Stimulated activated CD8-positive, alpha-beta memory T cell treated with anti-CD3 and anti-CD28 coated beads, Interleukin-7, amount 100 ng/mL, for 24 hours (primary cell): ENCODE results near the gene CASTOR1.
"Not testable (repeated sequence)": the region's sequence is repeated elsewhere in the genome, so short reads cannot be mapped to it uniquely, and the experiment has no call there.

ENCODE experiments used
- DNase-seq: peaks from one replicate; pipeline ENCODE4 v3.0.0-alpha.2; 2020; ENCODE audit warnings: low read depth

The CASTOR1 gene

GRCh38 chr22:30289141-30289979 is at the start of gene CASTOR1:
Gene CASTOR1, minus strand, starts transcription at chr22:30289505. Its CDS starts 8 bp downstream, at chr22:30289497.
- DNase-seq = peak; percentile 81

DNA sequence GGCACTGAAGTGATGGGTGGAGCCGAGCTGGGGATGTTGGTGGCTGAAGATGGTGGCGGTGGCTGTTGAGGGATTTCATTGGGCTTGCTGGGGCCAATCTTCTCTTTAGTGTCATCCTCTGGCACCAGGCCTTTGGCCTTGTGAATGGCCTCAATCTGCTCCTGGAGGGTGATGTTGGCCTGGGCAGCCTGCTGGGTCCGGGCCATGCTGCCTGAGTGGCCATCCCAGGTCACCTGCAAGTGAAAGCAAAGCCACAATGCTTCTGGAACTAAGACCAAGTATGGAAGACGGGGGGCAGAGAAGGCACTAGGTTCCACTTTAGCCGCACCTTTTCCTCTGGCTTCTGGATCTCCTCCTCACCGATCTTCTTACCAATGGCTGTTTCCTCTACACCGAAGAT is 49.5 kb upstream of the CASTOR1 start:
- DNase-seq = no peak

DNA sequence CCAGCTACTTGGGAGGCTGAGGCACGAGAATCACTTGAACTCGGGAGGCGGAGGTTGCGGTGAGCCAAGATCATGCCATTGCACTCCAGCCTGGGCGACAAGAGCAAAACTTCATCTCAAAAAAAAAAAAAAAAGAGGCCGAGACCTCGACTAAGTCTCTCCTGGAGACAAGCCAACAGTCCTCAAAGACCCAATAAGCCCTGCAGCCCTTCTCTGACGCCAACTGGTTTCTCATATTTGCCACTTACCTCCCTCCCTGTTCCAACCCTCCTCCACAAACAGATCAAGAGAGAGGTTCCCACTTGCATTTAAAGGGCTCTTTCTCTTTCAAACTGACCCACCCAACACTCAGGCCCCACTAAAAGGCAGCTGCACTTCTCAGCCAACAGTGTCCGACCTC is 49.0 kb upstream of the CASTOR1 start:
- DNase-seq = not testable (repeated sequence)

DNA sequence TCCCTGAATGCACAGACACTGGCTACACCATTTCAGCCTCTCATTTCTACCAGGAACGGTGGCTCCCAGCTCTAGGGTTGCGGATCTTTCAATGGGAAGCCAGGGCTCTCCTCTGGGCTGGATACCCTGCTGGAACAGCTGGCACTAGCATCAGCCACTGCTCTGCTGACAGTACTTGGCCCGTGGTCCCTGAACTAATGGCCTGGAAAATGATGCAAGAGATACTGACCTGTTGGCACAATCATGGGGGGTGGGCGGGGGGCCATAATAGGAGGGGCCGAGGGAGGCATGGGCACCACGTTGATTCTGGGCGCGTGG is 48.1 kb upstream of the CASTOR1 start:
- DNase-seq = no peak

DNA sequence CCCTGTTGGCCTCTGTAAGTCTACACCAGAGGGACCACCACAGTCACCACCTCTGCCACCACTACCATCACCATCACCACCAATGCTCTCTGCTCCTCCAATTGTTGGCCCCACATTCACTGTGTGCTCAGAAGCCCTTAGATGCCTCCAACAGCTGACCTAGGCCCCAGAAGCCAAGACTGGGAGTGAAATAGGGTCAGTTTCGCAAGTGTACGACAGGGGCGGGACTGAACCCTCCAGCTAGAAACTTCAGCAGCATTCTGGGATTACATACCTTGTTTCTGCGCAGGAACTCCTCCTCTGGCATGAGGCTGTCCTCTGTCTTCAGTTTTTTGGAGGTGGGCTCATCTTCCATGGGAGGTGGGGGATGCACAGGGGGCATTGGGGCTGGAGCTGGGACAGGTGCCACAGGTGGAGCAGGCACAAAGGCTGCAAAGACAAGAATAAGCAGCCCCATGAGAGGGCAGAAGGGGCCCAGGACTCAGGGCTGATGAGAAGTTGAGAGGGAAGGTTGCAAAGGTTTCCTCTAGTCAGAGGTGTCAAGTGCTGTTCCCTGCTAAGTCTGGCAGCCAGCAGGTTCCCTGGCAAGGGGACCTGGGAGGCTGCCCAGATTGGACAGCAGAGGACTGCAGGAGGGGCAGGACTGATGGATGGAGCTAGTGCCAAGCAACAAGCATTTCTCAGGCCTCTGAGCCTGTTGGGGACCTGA is 47.6 kb upstream of the CASTOR1 start:
- no peak for DNase-seq

DNA sequence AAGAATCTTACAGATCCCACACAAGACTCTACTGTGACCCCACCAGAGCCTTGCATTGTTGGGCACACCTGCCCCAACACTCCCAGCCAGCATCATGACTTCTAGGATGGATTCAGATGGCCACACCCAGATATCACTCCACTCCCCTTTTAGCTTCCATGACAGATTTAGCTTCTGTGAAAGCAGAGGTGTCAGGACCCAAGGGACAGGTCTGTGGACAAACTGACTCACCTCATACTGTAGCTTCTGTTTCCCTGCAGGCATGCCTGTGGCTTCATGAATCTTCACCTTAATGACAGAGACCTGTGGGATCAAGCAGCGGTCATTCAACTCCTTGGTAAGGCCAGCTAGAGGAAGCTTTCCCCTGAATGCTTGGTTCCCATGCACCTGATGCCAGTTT is 45.9 kb upstream of the CASTOR1 start:
- no peak for DNase-seq

DNA sequence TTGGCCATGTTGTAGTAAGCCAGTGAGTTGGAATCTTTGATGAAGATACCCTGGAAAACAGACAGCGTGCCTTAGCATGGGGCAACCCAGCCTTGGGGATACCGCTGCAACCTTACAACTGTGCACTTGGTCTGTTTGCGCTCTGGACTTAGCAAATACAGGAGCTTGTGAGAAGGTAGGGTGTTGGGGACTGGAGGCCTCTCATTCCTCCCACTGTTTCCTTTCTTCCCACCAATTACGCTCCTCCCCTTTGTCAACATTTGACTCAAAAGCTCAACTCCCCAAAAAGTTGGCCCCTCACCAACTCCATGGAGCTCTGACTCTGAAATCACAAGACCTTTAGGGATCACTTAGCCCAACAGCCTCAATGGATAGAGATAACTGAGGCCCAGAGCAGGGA is 45.3 kb upstream of the CASTOR1 start:
- no peak for DNase-seq

DNA sequence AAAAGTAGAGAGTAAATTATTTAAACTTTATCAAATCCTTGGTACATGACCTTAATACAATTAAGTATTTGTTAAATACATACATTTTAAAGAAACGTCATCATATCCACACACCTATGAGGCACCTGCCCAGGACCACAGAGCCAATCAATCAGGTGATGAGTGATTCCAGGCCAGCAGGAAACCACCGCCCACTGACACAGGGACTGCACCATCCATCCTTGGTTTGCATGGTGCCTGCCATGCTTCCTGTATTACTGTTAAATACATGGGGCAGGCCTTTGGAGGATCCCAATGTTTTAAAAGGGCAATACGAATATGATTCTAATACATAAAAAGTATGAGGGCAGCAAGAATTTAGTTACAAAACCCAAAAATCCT is 44.4 kb upstream of the CASTOR1 start:
- DNase-seq = no peak

DNA sequence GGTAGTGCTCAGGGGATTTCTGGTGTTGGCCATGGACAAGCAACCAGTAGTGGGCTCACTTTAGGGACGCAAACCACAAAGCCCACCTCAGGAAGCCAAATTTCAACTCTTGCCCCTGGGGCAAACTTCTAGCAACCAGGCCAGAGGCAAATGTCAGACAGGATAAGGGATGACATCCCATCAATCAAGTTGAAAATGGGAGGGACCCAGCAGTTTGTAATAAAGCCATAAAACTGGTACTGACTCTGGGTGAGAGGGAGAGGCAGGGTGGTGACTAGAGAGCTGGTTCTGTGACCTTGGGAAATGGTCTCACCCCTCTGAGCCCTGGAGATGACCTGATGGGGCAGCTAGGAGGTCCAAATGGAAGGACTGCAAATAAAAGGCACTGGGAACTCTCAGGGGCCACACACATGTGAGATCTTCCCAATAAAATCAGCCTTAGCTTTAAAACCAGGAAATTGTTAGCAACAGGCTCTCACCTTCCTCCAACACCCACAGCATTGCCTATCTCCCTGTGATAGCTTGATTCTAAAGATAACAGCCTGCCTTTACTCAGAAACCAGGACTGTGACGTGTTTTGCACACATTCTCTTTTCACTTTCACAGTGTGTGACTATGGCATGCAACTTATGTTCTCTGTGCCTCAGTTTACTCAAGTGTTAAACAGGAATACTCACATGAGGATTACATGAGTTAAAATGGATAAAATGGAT is 43.8 kb upstream of the CASTOR1 start:
- no peak for DNase-seq

DNA sequence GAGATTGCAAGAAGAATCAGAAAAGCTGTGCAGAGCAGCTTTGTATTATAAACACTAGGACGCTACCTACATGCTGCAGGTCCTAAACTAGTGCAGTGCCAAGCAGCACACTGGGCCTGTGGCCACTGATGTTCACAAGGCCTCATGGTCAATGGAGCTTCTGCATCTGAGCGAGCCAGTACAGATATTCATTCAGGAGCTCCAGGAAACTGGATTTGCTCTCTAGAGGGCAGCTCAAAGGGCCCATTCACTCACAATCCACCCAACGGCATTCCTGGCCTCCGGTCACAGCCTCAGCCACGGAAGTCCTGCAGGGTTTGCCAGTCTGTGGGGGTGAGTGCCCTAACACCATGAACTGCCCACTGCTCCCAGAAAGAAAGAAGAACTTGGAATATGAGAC is 43.2 kb upstream of the CASTOR1 start:
- no peak for DNase-seq

DNA sequence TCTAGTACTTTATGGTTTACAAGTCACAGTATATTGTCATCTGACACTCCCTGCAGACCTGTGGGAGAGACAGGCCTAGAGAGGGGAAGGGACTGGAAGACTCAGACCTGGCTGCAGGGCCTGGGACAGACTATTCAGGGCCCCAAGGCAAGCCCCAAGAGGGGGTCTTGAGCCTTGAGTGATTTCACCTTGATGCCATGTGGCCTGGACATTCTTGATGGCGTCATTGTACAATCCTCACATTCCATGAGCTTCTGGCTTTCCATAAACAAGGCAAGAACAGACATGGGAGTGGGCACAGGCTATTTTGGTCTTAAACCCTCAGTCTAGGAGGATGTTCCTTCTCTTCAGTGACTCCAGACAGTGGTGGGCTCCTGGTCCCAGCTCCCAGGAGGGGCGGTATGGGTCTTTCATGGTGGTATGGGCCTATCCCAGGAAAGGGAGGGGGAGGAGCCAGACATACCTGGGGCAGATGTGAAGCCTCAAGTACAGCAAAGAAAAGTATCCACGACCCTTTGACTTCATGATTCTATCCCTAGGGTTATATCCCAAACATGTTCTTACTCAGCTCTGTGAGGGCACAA is 39.3 kb upstream of the CASTOR1 start:
- no peak for DNase-seq

DNA sequence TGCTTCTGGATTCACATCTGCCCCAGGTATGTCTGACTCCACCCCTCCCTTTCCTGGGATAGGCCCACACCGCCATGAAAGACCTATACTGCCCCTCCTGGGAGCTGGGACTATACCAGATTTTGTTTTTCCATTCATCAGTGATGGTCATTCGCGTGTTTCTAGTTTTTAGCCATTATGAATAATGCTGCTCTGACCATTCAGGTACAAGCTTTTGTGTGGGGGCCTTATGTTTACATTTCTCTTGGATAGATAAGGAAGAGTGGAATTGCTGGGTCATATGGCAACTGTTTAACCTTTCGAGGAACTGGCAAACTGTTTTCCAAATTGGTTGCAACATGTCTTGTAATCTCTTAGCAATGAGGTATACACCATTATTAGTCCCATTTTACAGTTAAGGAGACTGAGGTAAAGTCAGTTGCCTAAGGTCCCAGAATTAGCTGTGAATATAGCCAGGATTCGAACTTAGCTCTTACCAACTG is 38.6 kb upstream of the CASTOR1 start:
- DNase-seq = no peak

GRCh38 chr22:30326706-30327362 is 37.5 kb upstream of the CASTOR1 start, which contains the start of gene TBC1D10A:
Gene TBC1D10A, minus strand, starts transcription at chr22:30326941. Its CDS starts 60 bp downstream, at chr22:30326881.
- peak; percentile 81 for DNase-seq

DNA sequence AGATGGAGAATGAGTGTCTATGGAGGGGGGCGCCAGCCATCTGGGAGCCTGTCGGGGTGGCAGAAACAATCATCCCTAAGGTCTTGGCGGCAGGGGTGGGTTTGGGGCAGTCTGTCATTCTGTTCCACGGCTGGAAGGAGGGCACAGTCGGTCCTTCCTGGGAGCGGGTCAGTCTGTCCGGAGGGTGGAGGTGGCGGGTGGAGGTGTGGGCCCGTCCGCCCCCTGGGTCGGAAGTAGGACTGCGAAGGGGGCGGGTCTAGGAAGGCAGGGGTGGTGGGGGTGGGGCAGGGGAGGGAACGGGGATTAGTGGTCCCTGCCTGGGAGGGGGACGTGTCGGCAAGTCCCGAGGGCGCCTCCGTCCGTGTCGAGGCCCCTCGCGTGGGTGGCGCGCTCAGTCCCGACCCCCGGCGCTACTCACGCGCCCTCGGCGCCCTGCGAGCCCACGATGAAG is 37.0 kb upstream of the CASTOR1 start:
- DNase-seq = no peak

DNA sequence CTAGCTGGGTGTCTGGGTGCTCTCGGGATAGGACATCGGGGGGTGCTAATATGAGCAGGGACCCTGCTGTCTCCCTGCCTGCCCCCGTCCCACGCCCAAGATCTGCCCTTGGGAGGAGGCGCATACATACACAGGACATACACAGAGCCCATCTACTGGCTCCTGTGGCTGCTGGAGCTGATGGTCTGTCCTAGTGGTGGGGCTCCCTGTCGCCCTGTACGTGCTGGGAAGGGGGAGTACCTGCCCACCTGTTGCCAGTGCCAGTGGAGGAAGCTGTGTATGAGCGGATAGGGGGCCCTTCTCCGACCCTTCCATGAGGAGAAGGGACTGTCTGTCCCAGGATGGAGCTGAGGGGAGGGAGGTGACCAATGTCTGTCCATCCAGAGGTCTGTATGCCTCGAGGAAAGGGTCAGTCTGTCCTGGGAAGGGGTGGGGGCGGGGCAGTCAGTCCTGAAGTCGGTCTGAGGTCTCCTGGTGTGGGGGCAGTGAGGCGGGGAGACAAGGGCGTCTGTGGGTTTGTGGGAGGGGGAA is 36.5 kb upstream of the CASTOR1 start:
- DNase-seq = no peak

DNA sequence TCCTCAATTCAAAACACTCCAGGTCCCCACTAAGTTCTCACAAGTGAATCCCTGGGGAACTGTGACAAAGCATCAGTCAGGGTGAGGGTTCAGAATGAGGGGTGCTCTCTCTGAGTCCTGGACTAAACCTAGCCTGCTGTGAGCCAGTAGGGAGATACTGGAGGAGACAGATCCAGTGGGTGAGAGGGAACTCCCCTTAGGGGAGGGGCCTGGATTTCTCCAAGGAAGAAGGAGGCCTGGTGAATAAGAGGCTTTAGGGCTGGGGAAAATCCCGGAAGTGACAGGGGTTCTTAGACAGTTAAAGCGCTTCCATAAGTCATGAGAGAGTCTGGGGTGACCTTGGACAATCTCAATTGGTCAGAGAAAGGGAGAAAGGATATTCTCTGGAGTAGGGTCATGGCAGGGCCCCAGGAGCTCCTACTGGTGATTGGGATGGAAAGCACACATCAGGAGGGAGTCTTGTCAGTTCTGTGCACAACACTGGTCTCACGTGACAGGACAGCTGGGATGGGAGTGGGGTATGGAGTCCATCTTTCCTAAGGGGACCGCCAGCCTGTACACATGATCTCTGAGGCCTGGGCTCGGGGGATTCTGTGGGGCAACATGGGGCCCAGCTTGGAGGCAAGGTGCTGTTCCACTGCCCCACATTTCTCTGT is 35.9 kb upstream of the CASTOR1 start:
- no peak for DNase-seq

DNA sequence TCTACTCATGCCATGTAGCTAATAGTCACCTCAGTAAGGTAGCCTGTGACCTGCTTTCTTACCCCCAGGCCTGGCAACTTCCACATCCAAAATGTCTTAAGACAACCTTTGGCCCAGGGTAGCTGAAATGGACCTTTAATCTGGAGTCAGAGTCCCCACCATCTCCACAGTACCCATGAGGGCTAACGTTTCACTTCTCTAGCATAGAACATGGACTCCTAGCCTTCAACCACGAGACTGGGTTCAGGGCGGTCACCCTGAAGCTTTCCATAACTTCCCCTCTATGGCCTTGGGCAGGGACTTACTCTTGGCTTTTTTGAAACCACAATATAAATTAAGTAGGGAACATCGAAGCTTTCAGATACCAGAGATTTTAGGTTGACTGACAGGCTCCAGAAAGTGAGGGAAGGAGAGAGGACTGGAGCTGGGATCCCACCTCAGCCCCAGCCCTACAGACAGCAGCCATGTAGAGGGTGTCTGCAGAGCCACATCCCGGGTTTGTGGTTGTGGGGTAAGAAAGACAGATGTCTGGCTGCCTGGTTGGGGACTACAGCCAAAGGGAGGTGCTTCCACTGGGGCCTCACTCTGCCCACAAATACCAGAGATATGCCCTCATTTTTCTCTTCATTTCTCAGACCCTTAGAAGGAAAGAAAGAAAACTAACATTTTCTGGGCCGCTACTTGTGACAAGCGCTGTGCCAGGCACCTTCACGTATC is 34.9 kb upstream of the CASTOR1 start:
- DNase-seq = no peak

DNA sequence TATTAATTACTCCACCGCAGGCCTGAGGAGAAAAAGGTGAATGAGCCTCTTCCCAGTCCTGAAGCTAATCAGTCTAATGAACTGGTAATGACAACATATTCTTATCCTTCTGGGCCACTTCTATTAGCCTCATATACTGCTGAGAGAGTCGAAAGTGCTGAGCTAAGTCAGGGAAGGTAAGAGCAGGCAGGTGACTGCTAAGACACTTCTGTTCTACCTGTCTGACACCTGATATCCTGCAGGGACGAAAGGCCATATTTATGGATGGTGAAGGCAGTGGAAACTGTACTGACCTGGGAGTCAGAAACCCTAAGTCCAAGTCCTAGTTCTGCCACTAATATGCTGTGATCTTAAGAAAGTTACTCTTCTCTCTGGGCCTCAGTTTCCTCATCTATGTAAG is 33.9 kb upstream of the CASTOR1 start:
- no peak for DNase-seq

GRCh38 chr22:30321461-30321860 is 32.2 kb upstream of the CASTOR1 start:
- DNase-seq = no peak

DNA sequence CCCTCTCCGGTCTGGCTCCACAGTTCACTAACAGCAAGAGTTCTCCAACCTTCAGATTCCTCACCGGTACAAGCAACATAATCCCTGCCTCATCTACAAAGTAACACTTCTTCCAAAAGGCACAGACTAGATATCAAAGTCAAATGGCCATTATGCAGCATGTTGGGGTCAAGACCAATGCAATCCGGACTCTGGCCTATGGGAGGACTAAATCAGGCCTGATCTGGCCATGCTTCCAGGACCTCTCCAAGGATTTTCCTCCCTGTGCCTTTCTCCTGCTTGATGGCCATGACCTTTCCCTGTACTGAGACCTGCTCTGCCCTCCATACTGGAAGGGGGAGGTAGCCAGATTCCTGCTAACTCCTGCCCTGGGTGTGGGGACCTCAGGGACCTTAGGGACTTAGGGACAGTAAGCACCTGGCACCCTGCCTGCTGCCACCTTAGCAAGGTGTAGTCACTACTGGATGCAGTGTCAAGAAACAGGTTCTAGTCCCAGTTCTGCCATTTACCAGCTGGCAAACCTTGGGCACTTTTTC is 30.8 kb upstream of the CASTOR1 start:
- DNase-seq = no peak
